Mammary epithelial cell (primary cell): ENCODE measurements around the gene HHLA2.

Source experiments
- CTCF ChIP-seq, 2 donors: IDR thresholded peaks in 1 of 2; conservative IDR thresholded peaks in 1 of 2; 2 replicates each; pipeline ENCODE4 v1.5.1; 2011 to 2012; ENCODE audit warnings: inconsistent platforms in 2 of 2, low read length in 2 of 2, mild to moderate bottlenecking in 2 of 2, control low read depth in 1 of 2, low read depth in 1 of 2; ENCODE audit not compliant: insufficient read depth in 1 of 2; ENCODE audit errors: extremely low read depth in 1 of 2
- EZH2 ChIP-seq: IDR thresholded peaks from 2 replicates; pipeline ENCODE4 v1.6.1; 2012; ENCODE audit warnings: low read length, inconsistent platforms, borderline replicate concordance

DNA sequence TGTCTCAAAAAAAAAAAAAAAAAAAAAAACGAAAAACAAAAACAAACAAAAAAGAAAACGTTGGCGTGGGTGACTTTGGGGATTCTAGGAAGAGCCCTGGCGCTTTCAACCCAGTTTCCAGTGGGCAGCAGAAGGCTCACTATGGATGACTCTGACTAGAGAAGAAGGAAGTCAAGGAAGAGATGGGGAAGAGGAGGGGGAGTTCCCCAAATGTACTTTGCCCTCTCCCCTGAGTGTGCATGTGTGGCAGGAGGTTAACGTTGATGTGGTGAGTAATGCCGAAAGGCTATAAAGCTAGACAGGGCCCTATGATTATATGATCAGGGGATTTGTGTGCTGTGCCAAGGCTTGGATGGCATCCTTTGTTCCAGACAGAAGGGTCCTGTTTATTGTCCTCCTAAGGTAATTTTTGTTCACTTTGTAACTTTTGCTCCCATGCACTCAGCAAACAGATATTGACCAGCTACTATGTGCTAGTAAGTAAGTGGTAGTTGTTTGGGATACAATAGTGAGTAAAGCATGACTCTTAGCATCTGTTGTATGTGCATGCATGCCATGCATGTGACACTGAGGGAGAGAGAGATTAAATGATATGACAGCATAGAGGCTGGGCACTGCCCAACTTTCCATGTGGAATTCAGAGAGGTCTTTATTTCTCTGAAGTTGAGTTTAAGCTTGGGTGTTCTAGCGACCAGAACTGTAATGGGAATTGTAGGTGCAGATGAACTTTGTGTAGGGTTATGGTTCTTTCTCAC is 750 bp upstream of the HHLA2 start:
- no peak for TF ChIP-seq CTCF (conservative IDR thresholded peaks at IDR 0.05 in 1 of 2, IDR thresholded peaks at IDR 0.05 in 1 of 2; ENCODE audit: extremely low read depth in 1 of 2, insufficient read depth in 1 of 2, low read depth in 1 of 2, low read length in 2 of 2)
- TF ChIP-seq EZH2 = no peak
